NCI-H1417 treated with DMSO at 0.1 percent for 48 hours (cell line): ENCODE measurements around the gene HS3ST3B1.

Experiments
- DNase-seq: peaks from one replicate; lab custom pipeline; 2025; lab: John Stamatoyannopoulos, UW

The HS3ST3B1 gene

GRCh38 chr17:14321476-14321949 lies 20.6 kb downstream of the HS3ST3B1 start:
- no peak for DNase-seq

- no peak for DNase-seq
Measured at GRCh38 chr17:14321980-14322776, 21.3 kb downstream of the HS3ST3B1 start.

GRCh38 chr17:14323522-14323981 lies 22.7 kb downstream of the HS3ST3B1 start:
- no peak for DNase-seq

- no peak for DNase-seq
Measured at GRCh38 chr17:14325618-14326167, 24.8 kb downstream of the HS3ST3B1 start.

GRCh38 chr17:14329900-14330491 lies 29.1 kb downstream of the HS3ST3B1 start:
- DNase-seq, result no peak

GRCh38 chr17:14330492-14330962 lies 29.6 kb downstream of the HS3ST3B1 start:
- DNase-seq, result no peak

GRCh38 chr17:14331225-14331981 lies 30.5 kb downstream of the HS3ST3B1 start:
- DNase-seq, result no peak

- no peak for DNase-seq
Measured at GRCh38 chr17:14331982-14332298, 31.1 kb downstream of the HS3ST3B1 start.

- DNase-seq, result no peak
Measured at GRCh38 chr17:14332331-14332730, 31.4 kb downstream of the HS3ST3B1 start.

- no peak for DNase-seq
Measured at GRCh38 chr17:14333506-14333905, 32.6 kb downstream of the HS3ST3B1 start.

- no peak for DNase-seq
Measured at GRCh38 chr17:14334276-14334840, 33.5 kb downstream of the HS3ST3B1 start.

GRCh38 chr17:14334919-14335318 lies 34.0 kb downstream of the HS3ST3B1 start:
- no peak for DNase-seq

- no peak for DNase-seq
Measured at GRCh38 chr17:14336418-14336817, 35.5 kb downstream of the HS3ST3B1 start.

GRCh38 chr17:14337596-14338079 lies 36.8 kb downstream of the HS3ST3B1 start:
- no peak for DNase-seq

GRCh38 chr17:14340857-14341754 lies 40.2 kb downstream of the HS3ST3B1 start:
- DNase-seq, result no peak

- no peak for DNase-seq
Measured at GRCh38 chr17:14341866-14342265, 41.0 kb downstream of the HS3ST3B1 start.

- no peak for DNase-seq
Measured at GRCh38 chr17:14346801-14347200, 45.9 kb downstream of the HS3ST3B1 start.

GRCh38 chr17:14351493-14351892 lies 50.6 kb downstream of the HS3ST3B1 start:
- DNase-seq, result no peak

- DNase-seq, result no peak
Measured at GRCh38 chr17:14352136-14352535, 51.3 kb downstream of the HS3ST3B1 start.

- DNase-seq, result no peak
Measured at GRCh38 chr17:14353861-14354474, 53.1 kb downstream of the HS3ST3B1 start.
